NCI-H345 (cell line): ENCODE data around the gene TRAPPC14.
A peak's percentile ranks its signal among the peaks of the same experiment; 100 is the strongest.

ENCODE experiments used
- DNase-seq: peaks from one replicate; lab custom pipeline; 2025; lab: John Stamatoyannopoulos, UW

Gene TRAPPC14

GRCh38 chr7:100173806-100174495 lies 15.4 kb upstream of the TRAPPC14 start:
- DNase-seq = no peak

DNA sequence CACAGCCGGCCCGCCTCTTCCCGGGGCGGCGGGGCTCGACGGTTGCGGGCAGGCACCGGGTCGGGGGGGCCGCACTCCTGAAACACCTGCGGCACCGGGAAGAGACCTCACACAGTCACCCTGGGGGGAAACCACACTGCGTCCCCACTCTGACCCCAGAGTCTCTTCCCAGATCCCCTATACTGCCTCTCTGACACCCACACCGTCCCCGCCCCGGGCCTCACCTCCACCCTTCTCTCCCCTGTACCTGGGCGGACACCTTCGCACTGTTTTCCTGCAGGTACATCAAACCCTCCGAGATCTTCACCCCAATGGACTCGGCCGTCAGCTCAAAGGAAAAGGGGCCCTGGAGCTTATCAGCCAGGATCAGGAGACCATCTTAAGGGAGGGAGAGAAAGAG lies 13.3 kb upstream of the TRAPPC14 start:
- DNase-seq = no peak

- no peak for DNase-seq
Measured at GRCh38 chr7:100171087-100171681, 12.7 kb upstream of the TRAPPC14 start.

- DNase-seq = no peak
Measured at GRCh38 chr7:100170101-100170897, 11.8 kb upstream of the TRAPPC14 start.

- DNase-seq = no peak
Measured at GRCh38 chr7:100169147-100169850, 10.8 kb upstream of the TRAPPC14 start.

DNA sequence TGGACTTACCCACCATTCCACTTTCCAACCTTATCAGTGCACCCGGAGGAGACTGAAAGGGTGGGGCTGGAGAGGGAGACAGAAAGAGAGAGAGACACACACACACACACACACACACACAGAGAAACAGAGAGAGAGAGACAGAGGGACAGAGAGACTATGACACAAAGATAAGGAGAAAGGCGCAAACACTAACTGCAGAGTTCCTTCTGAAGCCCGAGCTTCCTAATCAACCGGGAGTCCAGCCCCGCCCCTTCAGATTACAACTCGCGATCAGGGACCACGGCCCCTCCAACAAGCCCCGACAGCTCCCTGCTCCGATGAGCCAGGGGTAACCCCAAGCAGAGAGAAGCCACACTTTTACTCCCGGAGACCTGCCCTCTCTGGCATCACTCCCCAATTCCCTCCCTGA lies 9.4 kb upstream of the TRAPPC14 start:
- no peak for DNase-seq

DNA sequence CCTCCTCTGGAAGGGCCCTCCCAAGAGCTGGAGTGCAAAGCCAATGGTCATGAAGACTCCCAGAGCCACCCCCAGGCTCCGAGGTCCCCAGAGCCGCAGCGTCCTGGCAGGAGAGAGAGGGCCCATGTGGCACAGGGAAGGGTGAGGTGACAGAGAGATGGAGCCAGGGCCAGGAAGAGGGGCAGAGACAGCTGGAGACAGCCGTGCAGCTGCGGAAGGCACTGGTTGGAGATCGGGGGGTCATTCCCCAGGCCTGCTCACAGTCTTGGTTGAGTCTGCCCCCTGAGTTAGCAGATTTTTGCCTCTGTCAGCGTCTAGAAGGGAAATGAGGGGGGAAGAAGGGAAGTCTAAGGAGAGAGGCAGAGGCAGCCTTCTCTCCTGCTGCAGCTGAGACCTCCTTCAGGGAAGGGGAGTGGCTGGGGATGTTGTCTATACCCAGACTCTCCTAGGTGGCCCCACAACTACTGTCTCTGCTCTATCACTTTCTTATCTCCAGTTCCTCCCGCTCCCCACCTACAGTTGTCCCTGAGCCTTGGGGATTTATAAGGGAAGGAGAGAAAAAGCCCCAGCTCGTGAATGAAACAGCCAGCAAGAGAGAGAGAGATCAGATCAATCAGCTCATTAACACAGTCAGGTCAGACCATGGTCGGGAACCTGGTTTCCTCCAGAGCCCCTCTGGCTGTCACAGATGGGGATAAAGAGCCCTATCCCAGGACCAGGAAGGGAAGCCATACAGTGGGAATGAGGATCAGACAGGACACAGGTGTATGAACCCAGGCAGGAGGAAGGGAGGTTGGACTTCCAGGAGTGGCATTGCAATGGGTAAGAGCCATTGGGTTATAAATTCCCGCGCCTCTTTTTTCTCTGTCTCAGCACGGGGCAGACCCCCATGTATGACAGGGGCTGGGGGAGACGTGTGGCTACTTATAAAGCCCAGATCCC lies 8.7 kb upstream of the TRAPPC14 start:
- no peak for DNase-seq

- DNase-seq = no peak
Measured at GRCh38 chr7:100166317-100166940, 7.9 kb upstream of the TRAPPC14 start.

DNA sequence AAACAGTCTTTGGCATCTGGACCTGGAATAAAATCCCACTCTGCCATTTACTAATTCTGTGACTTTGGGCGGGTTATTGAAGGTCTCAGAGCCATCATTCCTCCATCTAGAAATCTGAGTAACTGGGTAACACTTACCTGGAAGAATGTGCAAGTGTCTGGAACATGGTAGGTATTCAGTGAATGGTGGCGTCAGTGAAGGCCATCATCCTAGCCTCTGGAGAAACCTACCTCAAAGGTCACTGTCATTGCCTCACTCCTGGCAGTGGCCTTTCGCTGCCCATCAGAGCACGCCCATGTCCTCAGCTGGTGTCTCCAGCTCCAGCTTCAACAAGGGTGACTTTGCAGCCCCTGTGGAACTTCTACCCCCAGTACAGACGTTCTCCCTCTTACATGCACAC lies 5.3 kb upstream of the TRAPPC14 start:
- no peak for DNase-seq

GRCh38 chr7:100163006-100163531 lies 4.5 kb upstream of the TRAPPC14 start:
- peak; percentile 23 for DNase-seq

- no peak for DNase-seq
Measured at GRCh38 chr7:100160067-100160466, 1.5 kb upstream of the TRAPPC14 start.

GRCh38 chr7:100159099-100159623 lies 638 bp upstream of the TRAPPC14 start:
- DNase-seq = no peak

GRCh38 chr7:100157334-100158228 lies 942 bp downstream of the TRAPPC14 start:
- no peak for DNase-seq

DNA sequence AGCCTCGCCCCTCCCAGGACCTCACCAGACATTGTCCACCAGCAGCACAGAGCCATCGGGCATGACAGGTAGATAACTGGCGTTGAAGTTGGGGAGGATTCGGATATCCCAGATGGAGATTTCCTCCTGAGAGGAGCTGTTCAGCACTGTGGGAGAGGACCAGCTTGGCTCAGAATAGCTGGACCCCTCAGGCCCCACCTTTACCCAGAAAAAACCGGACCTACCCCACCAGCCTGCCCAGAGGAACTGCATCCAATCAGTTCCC lies 1.5 kb downstream of the TRAPPC14 start:
- DNase-seq = no peak

DNA sequence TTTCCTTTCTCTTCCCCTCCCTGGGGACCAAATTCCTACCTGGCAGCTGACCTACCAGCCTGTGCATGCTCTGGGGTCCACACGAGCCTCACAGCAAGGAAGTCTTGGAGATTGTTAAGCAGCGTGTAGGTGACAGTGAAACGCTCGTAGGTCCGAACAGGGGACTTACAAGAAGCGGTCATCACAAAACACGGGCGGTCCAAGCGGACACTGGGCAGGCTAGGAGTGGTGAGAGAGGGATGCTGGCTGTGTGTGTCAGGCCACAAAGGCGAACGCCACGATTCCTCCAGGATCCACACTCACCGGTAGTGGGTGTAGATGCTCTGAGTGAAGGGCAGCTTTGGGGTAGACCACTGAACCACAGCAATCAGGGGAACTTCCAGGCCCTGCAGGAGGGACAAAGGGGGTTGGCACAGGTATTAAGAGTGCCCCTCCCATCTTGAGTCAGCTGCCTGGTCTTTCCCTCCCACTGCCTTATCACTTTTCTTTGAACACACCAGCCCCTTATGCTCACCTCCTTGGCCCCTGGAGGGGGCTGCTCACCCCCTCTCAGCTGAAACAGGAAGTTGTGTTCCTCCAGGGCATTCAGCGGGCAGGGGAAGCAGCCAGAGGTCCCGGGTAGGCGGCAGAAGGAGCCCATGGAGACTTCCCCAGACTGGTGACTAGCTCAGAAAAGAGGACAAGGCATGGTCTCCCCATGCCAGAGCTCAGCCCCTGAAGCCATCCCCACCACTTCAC lies 2.0 kb downstream of the TRAPPC14 start:
- DNase-seq = no peak

DNA sequence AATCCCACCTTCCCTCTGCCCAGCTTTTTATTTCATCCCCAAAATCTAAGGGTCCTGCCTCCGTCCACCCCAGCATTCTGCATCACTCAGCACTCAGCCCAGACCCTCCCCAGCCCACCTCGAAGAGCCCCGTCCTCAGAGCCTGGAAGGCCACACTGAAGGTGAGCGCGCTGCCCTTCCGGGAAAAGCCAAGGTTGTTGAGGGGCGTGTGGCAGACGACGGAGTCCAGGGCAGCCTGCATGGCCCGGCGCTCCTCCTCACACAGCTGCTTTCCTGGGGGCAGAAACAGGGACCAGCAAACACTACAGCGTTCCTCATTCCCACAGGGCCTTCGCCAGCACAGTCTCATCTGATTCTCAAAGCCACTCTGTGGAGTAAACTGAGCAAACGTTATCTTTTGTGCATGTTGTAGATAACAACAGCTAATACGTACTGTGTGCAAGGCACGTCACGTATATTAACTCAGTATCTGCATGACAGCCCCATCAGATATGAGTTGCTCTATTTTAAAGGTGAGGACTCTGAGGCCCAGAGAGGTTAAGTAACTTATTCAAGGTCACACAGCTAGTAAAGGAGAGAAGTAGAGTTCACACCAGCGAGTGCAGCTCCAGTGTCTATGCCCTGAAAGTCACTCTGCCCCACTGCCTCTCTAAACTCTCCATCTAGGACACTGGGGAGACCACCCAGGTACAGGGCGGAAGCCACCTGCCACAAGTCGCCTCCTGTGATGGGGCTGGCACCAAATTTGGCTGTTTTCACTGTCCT lies 2.8 kb downstream of the TRAPPC14 start:
- no peak for DNase-seq

- no peak for DNase-seq
Measured at GRCh38 chr7:100154651-100155491, 3.7 kb downstream of the TRAPPC14 start.
